ENCODE results near the gene ZNF155.
"Not testable (repeated sequence)": the region's sequence is repeated elsewhere in the genome, so short reads cannot be mapped to it uniquely, and the experiment has no call there.

Gene ZNF155

DNA sequence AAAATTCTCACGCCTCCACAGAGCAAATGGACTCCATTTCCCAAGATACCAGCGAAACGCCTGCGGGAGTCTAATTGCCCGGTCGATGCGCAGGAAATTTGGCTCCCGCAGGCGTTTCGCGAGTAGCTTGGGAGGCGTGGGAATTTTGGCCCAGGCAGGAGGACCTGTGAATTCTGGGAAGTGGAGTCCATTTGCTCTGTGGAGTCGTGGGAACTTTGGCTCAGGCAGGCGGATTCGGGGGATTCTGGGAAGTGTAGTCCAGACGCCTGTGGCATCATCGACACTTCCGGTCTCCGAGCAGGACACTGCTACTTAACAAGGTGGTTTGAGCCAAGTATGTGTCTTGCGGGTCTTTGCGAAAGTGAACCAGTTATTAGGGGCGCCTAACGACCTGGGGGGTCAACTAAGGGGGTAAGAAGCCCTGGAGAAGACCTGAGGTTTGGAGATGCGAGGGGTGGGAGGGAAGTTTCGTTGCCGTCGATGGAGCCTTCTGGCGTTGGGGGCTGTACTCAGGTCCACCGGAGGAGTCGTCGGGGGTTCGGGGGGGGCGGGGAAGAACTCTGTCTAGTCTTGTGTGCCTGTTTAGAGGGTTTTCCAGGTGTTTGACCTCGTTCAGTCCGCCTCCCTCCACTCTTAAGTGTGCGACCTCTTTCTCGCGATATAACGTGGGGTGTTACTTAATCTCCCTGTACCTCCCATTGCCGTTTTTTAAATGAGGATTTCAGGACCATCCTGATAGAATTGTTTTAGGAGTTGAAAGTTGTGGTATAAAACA is at the start of gene ZNF155:
Gene ZNF155 (plus strand): TSS at position 277 of the 775 bp plus-strand sequence. CDS start 4,356 bp downstream, outside the sequence.
- peak; percentile 40 for FAIRE-seq

DNA sequence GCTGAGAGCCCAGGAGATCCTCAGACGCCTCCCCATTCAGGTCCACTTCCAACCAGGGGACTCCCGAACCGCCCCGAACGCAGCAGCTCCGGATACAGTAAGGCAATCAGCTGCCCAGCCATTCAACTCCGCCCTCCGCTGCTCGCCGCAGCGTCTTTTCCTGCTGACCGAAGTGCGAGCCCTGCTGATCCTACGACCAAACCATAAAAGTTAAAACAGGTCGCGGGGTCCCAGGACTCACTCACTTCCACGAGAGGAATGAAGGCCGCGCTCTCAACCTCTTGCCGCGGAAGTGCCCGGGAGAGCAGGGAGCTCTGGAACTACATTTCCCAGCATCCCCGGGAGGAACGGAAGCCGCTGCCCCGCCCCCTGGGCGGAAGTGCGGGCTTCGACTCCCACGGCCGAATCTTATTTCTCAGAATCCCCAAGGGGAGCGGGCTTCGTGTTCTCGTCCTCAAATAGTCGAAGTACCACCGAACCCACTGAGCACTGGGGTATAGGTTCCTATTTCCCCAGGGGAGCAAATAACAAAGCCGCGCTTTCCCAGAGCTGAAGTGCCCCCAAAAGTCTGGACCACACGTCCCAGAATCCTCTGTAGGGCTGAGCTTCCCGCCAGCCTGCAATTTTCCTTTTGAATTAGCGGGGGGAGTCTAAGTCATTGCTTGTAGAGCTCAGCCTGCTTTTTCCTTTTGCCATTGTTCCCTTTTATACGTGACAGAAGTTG is 48.8 kb upstream of the ZNF155 start, which contains the start of gene ZNF45:
Gene ZNF45 (minus strand): TSS at position 298 of the 724 bp plus-strand sequence. CDS start 13,097 bp downstream, outside the sequence.
- DNase-seq (ENCODE audit: low spot score) (peak; percentile 96), FAIRE-seq (no peak)

More for the DNA sequence above, at the start of gene ZNF155:
- peak; percentile 94 for DNase-seq (ENCODE audit: low spot score)

DNA sequence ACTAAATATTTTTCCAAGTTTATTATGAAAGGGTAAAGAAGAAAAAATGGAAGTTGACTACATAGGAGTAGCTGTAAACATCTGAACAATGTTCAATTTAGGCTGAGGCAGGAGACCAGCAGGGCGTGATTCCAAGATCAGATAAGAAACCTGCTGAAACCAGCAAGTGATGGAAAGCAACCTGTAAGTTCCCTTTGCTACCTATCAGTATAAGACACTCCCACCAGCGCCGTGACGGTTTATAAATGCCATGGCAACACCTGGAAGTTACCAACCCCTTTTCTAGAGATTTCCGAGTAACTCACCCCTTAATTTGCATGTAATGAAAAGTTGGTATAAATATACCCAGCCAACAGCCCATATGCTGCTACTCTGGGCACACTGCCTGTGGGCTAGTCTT is 47.8 kb upstream of the ZNF155 start:
- FAIRE-seq (no peak), DNase-seq (ENCODE audit: low spot score) (no peak)

DNA sequence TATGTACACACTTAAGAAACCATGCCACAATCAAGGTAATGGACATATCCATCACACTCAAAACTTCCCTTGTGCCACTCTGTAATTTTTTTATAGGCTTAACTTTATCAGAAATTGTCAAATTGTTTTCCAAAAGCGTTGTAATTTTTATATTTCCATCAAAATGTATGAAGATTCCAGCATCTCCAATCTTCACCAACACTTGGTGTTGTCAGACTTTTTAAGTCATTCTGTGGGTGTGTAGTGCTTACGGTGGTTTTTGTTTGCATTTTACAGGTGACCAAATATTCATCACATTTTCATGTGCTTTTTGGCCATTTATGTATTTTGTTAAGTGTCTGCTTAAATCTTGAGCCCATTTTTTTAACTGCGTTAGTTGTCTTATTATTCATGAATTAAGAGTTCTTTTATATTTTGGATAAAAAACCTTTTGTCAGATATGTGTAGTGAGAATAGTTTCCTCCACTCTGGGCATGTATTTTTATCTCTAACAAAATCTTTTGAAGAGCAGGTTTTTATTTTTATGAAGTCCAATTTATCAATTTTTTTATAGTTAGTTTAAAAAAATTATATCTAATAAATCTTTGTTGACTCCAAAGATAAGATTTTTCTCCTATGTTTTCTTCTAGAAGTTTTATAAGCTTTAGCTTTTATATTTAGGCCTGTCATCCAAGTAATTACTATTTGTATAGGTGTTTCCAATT is 44.3 kb upstream of the ZNF155 start:
- DNase-seq (ENCODE audit: low spot score) (no peak), FAIRE-seq (no peak)

DNA sequence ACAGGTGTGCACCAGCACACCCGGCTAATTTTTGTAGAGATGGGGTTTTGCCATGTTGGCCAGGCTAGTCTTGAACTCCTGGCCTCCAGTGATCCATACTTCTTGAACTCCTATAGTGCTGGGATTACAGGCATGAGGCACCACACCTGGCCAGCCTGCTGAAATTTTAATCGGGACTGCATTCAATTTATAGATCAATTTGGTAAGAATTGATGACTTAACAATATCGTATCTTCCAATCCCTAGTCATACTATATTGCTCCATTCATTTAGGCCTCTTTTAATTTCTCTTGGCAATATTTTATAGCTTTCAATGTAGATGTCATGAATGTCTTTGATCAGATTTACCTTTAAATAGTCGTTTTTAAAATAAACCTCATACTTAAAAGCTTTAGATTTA is 43.3 kb upstream of the ZNF155 start:
- FAIRE-seq (no peak), DNase-seq (ENCODE audit: low spot score) (no peak)

DNA sequence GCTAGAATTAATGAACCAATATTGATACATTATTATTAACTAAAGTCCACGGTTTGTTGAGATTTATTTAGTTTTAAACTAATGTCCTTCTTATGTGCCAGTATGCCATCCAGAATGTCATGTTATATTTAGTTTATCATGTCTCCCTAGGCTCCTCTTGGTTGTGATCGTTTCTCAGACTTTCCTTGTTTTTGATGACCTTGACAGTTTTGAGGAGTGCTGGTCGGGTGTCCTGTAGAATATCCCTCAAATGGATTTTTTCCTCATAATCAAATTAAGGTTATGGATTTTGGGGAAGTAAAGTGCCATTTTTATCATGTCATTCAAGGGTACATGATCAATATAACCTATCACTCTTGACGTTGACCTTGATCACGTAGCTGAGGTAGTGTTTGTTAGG is 42.8 kb upstream of the ZNF155 start:
- no peak for FAIRE-seq

DNA sequence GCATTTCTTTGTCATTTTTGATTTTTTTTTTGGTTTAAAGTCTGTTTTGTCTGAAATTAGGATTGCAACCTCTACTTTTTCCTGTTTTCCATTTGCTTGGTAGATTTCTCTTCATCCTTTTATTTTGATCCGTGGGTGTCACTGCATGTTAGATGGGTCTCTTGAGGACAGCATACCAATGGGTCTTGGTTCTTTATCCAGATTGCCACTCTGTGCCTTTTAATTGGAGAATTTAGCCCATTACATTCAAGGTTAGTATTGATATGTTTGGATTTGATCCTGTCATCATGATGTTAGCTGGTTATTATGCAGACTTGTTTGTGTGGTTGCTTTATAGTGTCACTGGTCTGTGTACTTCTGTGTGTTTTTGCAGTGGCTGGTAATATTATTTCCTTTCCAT is 36.6 kb upstream of the ZNF155 start:
- FAIRE-seq; DNase-seq (ENCODE audit: low spot score): not testable (repeated sequence)

More for the DNA sequence above, 42.8 kb upstream of the ZNF155 start:
- DNase-seq (ENCODE audit: low spot score) = no peak

DNA sequence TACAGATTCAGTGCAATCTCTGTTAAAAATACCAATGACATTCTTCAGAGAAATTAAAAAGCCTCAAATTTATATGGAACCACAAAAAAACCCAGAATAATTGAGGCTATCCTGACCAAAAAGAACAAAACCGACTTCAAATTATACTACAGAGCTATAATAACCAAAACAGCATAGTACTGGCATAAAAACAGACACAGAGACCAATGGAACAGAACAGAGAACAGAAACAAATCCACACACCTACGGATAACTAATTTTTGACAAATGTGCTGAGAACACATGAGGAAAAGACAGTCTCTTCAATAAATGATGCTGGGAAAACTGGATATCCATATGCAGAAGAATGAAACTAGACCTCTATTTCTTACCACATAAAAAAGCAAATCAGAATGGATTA is 34.2 kb upstream of the ZNF155 start:
- not testable (repeated sequence) for DNase-seq (ENCODE audit: low spot score); FAIRE-seq

DNA sequence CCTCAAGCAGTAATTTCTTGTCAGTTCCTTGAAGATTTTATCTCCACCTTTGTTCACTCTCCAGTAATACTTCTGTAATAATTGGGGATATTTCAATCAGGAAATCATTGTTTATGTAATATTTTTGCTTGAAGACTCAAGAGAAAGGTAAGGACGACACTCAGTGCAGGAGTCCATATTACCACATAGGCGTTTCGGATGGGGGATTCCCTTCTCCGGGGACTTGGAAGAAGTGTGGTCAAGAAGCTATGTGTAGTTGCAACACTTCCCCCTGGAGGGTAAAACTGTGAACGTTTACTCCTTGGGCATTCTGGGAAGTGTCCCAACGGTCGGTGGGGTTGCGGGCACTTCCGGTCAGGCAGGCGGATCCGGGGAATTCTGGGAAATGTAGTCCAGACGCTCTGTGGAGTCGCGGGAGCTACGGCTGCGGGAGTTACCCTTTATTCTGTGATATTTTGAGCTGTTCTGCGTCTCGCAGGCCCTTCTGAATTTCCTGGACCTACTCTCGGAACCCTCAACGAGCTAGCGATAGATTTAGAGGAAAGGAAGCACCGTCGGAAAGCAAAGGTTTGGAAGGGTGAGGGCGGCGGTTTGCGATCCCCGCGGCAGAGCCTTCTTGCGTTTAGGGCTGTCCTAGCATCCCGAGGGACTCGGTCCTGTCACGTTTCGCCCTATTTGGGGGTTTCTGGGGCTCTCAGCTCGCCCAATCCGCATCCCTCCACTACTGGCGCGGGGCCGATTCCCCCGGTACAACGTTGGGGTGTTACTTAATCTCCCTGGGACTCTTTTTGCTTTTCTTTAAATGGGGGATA is 32.9 kb upstream of the ZNF155 start, which contains the start of gene ZNF221:
Gene ZNF221 (plus strand): TSS at position 395 of the 812 bp plus-strand sequence. CDS start 11,499 bp downstream, outside the sequence.
- no peak for FAIRE-seq
- DNase-seq (ENCODE audit: low spot score) = peak; percentile 95

DNA sequence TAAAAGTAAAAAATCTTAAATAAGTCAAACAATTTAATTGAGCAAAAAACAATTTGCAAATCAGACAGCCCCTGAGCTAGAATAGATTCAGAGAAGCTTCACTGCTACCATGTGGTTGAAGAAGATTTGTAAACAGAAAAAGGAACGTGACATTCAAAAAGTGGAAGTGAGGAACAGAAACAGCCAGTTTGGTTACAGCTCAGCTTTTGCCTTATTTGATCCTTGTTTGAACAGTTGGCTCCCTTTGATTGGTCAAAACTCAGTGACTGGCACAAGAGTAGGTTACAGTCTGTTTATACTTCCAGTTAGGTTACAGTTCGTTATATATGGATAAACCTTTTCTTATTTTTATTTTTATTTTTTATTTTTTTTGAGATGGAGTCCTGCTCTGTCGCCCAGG is 27.2 kb upstream of the ZNF155 start:
- FAIRE-seq (no peak), DNase-seq (ENCODE audit: low spot score) (no peak)

DNA sequence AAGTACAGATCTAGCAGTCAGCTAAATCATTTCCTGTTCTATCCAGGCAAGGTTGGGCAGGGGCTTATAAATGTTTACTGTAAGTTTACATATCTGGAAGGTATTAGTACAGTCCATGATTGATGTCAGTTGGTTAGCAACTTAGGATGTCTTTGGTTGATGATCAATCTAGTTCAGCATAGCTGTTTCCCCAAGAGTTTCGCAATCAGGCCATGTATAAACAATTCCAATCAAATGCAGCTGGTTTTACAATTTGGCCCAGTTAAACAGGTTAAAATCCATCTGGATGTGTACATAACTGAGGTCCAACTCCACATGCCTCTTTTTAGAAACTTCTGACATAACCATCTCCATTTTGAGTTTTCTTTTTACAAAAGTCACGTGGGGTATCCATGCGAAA is 26.1 kb upstream of the ZNF155 start:
- FAIRE-seq = no peak
- DNase-seq (ENCODE audit: low spot score) = no peak

DNA sequence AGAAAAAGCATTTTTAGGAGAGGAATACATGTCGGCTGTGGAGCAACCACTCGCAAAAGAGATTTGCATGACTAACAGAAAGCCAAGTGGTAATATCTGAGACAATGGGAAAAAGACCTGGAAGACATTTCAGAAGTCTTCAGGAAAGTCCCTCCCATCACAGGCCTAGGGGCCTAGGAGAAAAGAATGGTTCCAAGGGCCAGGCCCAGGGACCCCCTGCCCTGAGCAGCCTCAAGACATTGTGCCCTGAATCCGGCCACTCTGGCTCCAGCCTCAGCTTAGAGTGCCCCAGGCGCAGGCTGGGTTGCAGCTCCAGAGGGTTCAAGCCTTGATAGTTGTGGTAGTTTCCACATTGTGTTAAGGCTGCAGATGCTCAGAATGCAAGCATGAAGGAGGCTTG is 23.6 kb upstream of the ZNF155 start:
- DNase-seq (ENCODE audit: low spot score) (no peak), FAIRE-seq (no peak)

DNA sequence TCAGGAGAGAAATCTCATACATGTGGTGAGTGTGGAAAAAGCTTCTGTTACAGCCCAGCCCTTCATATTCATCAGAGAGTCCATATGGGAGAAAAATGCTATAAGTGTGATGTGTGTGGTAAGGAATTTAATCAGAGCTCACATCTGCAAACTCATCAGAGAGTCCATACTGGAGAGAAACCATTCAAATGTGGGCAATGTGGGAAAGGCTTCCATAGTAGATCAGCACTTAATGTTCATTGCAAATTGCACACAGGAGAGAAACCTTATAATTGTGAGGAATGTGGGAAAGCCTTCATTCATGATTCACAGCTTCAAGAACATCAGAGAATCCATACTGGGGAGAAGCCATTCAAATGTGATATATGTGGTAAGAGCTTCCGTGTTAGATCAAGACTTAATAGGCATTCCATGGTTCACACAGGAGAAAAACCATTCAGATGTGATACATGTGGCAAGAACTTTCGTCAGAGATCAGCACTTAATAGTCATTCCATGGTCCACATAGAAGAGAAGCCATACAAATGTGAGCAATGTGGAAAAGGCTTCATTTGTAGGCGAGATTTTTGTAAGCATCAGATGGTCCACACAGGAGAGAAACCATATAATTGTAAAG is 17.8 kb upstream of the ZNF155 start:
- no peak for DNase-seq (ENCODE audit: low spot score)
- FAIRE-seq = no peak

DNA sequence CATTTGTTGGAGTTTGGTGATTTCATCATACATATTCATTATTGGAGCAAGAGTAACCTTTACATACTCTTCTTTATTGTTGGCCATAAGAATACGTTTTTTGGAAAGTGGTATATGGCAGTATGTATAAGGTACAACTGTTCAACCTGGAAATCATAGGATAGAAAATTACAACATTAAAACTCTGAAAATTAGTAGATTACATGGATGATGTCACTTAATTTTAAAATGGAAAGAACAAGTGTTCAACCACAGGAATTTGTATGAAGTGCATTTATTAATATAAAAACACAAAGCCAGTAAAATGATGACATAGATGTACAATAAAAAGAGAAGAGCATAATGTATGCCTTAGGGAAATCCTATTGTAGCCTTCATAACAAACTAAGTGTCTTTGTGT is 7.3 kb upstream of the ZNF155 start:
- no peak for DNase-seq (ENCODE audit: low spot score)
- FAIRE-seq = no peak

DNA sequence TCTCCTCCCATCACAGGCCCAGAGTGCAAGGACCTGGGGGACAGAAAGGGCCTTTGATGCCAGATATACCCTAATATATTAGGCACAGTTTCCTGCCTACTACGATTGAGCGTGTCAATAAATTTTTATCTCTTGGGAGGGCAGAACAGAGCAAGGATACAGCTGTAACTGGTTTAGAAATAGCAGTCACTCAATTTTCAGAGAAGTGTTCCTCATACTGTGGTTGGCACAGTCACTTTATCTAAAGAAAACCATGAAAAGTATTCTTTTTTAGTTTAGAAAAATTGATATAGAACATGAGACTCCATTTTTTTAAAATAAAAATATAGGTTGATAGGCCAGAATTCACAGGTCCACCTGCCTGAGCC is 460 bp upstream of the ZNF155 start:
- DNase-seq (ENCODE audit: low spot score) = no peak
- FAIRE-seq = no peak

DNA sequence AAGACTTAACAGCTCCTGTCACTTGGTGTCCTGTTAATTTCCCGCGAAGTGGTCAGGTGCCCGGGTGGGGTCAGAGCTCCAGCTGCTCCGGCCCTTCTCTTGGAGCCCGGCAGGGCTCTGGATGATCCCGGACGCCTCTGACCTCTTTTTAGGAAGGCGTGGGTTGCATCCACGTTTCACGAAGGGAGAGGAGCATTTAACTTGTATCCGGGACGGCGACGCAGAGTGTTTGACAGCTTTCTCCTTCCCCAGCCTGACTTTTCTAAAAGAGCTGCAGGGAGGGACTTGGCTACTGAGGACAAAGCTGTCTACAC is 656 bp downstream of the ZNF155 start:
- no peak for FAIRE-seq

DNA sequence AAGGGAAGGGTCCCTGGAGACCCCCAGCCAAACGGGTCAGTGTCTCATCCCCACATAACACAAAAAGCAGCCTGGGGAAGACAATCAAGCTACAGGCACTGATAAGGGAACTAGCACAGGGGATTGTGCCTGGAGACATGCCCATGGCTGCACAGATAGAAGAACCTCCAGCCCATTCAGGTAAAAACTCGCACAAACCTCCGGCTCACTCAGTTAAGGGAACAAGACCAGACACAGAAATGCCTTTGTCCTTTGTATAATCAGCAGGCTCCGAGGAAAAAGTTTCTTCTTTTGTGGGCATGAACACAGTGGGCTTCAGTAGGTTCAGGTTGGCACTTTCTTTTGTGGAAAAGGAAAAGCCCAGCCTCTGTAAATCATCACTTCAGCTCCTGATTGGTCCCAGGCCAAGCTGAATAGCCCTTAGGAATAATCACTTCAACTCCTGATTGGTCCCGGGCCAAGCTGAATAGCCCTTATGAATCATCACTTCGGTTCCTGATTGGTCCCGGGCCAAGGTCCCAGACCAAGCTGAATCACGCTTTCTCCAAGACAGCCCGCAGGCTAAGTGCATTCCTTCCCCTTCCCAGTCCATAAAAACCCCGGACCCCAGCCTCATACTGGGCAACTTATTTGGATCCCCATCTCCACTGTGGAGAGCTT is 13.8 kb downstream of the ZNF155 start:
- FAIRE-seq (no peak), DNase-seq (ENCODE audit: low spot score) (peak; percentile 10)

More for the DNA sequence above, 656 bp downstream of the ZNF155 start:
- DNase-seq (ENCODE audit: low spot score) = peak; percentile 26

DNA sequence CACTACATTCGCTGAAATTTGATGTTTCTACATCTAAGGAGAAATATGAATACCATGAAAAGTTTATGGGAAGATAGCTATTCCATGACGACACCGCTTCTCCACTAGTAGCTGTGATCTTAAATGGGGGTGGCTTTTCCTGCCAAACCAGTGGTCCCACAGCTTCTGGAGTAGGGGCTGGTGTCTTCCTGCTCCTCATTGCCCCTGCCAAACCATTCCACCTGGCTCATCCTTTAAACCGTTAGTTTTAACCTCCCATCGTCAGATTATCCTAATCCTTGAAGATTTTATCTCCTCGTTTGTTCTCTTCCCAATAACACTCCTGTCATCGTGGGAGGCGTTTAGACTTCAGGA is 18.2 kb downstream of the ZNF155 start:
- peak; percentile 4 for DNase-seq (ENCODE audit: low spot score)
- no peak for FAIRE-seq

DNA sequence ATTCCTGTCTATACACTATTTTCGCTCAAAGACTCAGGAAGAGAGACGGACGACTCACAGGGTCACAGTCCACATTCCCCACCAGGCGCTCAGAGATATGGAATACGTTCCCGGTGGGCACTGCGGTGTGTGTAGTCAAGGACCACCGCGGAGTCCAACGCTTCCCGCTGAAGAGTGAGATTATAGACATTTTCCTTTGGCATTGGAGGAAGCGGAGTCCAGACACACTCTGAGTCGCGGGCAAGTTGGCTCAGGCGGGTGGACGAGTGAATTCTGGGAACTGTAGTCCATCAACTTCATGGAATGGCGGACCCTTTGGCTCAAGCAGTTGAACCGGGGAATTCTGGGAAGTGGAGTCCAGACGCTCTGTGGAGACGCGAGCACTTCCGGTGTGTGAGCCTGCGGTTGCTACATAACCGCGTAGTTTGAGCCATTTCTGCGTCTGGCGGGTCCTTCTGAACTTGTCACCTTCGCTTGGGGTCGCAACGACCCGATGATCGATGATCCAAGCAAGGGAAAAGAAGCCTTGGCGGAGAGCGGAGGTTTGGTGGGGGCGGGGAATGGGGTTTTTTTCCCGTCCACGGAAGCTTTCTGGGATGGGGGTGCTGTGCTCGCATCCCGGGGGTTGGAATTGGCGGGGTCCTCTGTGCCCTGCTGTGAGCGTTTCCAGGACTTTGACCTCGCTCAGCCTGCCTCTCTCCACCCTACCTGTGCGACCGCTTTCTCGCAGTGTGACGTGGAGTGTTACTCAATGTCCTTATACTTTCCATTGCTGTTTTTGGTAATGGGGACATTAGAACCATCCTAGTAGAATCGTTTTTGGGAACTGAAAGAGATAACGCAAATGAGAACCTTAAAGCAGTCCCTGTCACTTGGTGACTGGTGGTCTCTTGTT is 18.8 kb downstream of the ZNF155 start, which contains the start of gene ZNF230:
Gene ZNF230 (plus strand): TSS at position 392 of the 895 bp plus-strand sequence. CDS start 4,122 bp downstream, outside the sequence.
- FAIRE-seq = no peak
- DNase-seq (ENCODE audit: low spot score) = peak; percentile 94

All from urothelium cell line (cell line).